ENCODE measurements around the gene OVOL2.
"Not testable (repeated sequence)": the region's sequence is repeated elsewhere in the genome, so short reads cannot be mapped to it uniquely, and the experiment has no call there.

The OVOL2 gene

GRCh38 chr20:18056174-18057100 is 1.3 kb downstream of the OVOL2 start:
- DNase-seq, result no peak

- no peak for DNase-seq
These were observed 2.5 kb downstream of the OVOL2 start for GRCh38 chr20:18055261-18055660.

DNA sequence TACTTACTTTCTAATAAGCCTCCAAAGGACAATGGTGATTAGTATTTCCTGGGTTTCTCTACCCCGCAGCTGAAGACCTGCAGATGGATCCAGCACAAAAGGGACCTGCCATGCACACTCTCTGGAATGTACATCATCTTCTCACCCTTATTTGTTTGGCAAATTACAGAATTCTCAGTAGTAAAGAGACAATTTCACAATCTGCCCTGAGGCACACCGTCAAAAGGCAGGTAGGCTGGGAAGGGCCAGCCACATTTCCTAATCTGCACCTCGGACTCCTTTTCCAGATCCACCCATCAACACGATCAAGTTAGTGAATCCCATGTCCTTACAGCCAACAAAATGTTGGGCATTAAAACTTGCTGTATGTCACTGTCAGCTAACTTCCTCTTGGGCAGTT is 4.9 kb downstream of the OVOL2 start:
- no peak for DNase-seq

DNA sequence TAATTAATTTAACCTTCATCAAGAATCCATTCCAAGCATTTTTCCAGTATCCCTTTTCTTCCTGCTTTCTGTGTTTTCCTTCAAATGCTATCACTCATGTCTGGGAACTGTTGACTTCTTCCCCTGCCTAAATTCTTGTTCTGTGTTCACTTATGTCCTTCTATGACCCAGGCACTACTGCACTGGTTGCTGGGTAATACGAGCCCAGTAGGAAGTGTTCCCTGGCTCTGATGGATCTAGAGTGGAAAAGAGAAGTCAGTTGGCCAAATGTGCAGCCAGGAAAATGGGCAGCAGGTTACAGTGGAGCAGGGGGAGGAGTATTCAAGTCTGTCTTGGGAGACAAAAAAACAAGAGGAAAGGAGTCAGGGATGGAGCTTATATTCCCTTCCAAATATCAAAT is 7.1 kb downstream of the OVOL2 start:
- DNase-seq, result no peak

- DNase-seq, result no peak
These were observed 9.5 kb downstream of the OVOL2 start for GRCh38 chr20:18048176-18048575.

DNA sequence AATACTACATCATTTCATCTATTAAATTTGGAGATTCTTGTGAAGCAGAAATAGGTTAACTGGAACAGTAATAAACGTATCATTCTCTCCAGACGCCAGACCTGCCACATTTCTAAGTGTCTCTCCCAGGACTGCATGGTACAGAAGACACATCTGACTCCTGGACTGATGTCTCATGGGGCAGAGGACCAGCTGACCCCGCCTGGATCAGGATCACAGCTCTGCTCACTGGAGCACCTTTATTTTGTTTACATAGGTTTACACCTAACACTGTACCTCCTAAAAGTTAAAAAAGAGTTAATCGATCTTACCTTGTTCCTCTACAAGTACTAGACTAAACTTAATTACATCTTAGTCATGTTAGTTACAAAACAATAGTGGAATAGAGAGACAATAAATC is 11.2 kb downstream of the OVOL2 start:
- no peak for DNase-seq

DNA sequence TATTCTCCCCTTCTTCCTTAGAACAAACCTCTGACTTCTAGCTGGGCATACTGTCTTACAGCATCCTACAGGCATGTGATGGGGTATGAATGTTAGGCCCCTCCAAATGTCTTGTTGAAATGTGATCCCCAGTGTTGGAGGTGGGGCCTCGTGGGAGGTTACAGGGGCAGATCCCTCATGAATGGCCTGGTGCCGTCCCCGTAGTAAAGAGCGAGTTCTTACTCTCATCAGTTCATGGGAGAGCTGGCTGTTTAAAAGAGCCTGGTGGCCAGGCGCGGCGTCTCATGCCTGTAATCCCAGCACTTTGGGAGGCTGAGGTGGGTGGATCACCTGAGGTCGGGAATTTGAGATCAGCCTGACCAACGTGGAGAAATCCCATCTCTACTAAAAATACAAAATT is 15.5 kb downstream of the OVOL2 start:
- no peak for DNase-seq

DNA sequence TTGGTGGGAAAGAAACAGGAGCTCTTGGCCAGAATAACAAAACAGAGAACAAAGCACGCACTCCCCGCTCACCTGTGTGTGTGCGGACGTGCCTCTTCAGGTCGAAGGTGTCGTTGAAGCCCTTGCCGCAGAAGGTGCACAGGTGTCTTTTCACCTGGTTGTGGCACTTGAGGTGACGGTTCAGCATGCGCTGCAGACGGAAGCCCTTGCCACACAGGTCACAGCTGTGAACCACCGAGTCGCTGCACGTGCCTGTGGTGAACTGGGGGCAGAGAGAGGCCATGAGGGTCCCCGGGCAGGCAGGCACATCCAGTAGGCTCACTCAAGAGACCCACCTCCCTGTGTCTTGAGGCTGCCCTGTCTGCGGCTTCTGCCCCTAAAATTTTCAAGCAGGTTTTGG is 16.3 kb downstream of the OVOL2 start:
- no peak for DNase-seq

DNA sequence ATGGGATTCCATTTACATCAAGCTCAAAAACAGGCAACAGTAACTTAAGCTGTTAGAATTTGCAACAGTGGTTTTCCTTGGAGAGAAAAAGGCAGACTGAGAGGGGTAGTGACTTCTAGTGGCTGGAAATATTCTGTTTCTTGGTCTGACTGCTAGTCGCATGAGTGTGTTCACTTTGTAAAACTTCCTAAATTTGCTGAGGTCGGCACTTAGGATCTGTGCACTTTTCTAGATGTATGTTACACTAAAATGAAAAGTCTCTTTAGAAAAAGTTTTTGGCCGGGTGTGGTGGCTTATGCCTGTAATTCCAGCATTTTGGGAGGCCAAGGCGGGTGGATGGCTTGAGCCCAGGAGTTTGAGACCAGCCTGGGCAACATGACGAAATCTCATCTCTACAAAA is 18.7 kb downstream of the OVOL2 start:
- DNase-seq, result no peak

DNA sequence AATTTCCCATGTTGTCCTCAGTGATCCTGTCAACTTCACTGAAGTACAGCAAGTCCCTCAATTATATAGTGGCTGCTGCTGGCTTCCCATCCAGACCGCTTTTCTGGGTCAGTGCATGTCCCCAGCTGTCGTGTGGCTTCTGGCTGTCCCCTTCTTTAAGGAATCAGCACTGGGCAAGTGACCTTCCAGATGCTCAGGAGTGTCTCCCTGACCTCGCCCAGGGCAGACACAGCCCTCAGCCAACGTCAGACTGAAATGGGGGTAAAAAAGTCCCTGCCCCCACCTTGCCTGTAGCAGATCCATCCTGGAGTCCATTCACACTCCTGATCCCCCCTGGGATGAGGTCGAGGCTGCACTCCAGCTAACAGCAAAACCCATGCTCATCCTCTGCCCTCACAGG is 23.7 kb downstream of the OVOL2 start:
- no peak for DNase-seq

DNA sequence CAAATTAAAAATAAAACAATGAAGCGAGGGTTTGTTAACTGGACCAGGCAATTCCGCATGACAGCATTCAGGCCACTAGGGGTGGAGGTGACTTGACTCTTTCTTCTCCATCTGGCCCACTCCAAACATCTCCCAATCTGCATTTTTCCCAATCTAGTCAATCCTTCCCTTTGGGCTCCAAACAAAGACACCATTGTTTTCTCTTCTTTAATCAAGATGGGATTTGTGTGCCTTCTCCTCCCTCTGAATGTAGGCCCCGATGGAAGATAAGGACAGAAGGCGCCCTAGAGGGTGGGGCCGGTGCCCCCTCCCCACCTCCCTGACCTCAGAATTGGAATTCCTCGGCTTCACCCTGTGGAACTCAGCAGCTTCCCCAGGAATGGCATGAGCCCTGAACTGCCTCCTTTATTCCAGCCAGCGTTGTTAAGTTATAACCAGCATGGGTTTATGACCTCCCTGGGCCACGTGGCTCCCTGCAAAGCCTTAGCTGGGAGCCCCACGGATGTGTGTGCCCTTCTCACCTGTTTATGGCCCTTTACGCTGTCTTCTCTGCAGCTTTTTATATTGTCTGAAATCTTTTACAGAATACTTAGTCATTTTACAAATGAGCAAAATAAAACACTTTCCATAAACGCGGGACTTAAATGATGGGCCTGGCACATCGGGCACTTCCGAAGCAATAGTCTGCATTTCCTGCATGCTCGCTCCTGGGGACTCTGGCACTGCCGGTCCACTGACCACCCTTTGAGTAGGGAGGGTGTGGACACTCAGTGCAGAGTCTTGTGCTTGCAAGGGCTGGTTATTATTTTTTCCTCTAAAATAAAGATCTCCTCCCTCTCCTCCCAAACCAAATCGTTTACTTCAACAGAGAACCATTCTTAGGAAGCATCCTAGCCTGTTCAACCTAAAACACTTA is 24.5 kb downstream of the OVOL2 start:
- DNase-seq, result no peak

- DNase-seq, result no peak
These were observed 25.7 kb downstream of the OVOL2 start for GRCh38 chr20:18031888-18032509.

GRCh38 chr20:18031050-18031449 is 26.7 kb downstream of the OVOL2 start:
- DNase-seq, result no peak

GRCh38 chr20:18030020-18030419 is 27.7 kb downstream of the OVOL2 start:
- no peak for DNase-seq

DNA sequence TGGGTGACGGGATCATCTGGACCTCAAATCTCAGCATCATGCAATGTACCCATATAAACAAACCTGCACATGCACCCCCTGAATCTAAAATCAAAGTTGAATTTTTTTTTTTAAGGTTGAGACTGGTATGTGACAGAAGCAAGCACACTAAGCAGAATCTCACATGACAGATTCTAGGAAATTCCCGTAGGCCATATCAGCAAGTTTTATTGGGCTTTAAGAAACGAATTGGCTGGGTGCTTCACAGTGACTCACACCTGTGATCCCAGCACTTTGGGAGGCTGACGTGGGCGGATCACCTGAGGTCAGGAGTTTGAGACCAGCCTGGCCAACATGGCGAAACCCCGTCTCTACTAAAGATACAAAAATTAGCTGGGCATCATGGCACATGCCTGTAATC is 30.7 kb downstream of the OVOL2 start:
- not testable (repeated sequence) for DNase-seq

- no peak for DNase-seq
These were observed 33.0 kb downstream of the OVOL2 start for GRCh38 chr20:18024606-18025127.

GRCh38 chr20:18020931-18021330 is 36.8 kb downstream of the OVOL2 start:
- DNase-seq, result no peak

GRCh38 chr20:18019068-18019467 is 38.6 kb downstream of the OVOL2 start:
- no peak for DNase-seq

GRCh38 chr20:18018100-18018499 is 39.6 kb downstream of the OVOL2 start:
- no peak for DNase-seq

- DNase-seq, result no peak
These were observed 40.9 kb downstream of the OVOL2 start for GRCh38 chr20:18016772-18017171.

GRCh38 chr20:18014411-18014810 is 43.3 kb downstream of the OVOL2 start:
- DNase-seq, result no peak

DNA sequence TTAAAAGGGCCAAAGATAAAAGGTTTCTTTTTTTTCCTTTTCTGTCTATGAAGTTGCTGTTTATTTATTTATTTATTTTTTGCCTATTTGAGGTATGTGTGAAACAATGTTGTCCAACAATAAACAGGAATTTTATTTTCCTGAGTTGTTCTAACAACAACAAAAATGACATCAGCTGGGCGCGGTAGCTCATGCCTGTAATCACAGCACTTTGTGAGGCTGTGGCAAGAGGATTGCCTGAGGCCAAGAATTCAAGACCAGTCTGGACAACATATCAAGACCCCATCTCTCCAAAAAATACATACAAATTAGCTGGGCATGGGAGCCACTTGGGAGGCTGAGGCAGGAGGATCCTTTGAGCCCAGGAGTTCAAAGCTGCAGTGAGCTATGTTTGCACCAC is 44.8 kb downstream of the OVOL2 start:
- DNase-seq, result no peak

GRCh38 chr20:18011951-18012645 is 45.6 kb downstream of the OVOL2 start:
- no peak for DNase-seq
